Sigmoid colon (tissue), 7 donors: Measurements from ENCODE around the gene ENTPD5. TPM values are rescaled to one million over a fixed set of nuclear protein-coding genes. Genes with fewer than 3 reads are reported as not detected.

ENCODE experiments used
- DNase-seq: peaks from one replicate; pipeline ENCODE4 v3.0.0-alpha.2; 2019
- H3K27ac ChIP-seq, 4 donors: fragments of 200-600 bp; sonication (generic); one replicate each; pipeline ENCODE4 v1.5.1; 2016 to 2019; ENCODE audit warnings: mild to moderate bottlenecking in 1 of 4
- H3K27me3 ChIP-seq, 3 donors: fragments of 200-600 bp; sonication (generic); one replicate each; pipeline ENCODE4 v1.5.1; 2019; ENCODE audit warnings: mild to moderate bottlenecking in 1 of 3
- H3K36me3 ChIP-seq, 4 donors: fragments of 200-600 bp; sonication (generic); one replicate each; pipeline ENCODE4 v1.5.1; 2016 to 2019
- H3K4me1 ChIP-seq, 4 donors: fragments of 200-600 bp; sonication (generic); one replicate each; pipeline ENCODE4 v1.5.1; 2017 to 2019
- H3K4me3 ChIP-seq, 4 donors: fragments of 200-600 bp; sonication (generic); one replicate each; pipeline ENCODE4 v1.5.1; 2017 to 2019; ENCODE audit warnings: mild to moderate bottlenecking in 2 of 4, moderate library complexity in 1 of 4
- H3K9me3 ChIP-seq, 4 donors: fragments of 200-600 bp in 3 of 4; sonication (generic) in 3 of 4; one replicate each; pipeline versions ENCODE4 v1.5.1 to v1.6.1; 2013 to 2019
- CTCF ChIP-seq, 4 experiments: fragments of 450-650 bp in 3 of 4; fragments of 200-600 bp in 1 of 4; IDR thresholded peaks; one replicate each; pipeline ENCODE4 v1.5.1; 2016 to 2019; ENCODE audit warnings: antibody characterized with exemption in 4 of 4, mild to moderate bottlenecking in 3 of 4, moderate library complexity in 2 of 4
- EP300 ChIP-seq, 4 donors: sonication (generic); formaldehyde crosslinking; IDR thresholded peaks; one replicate each; pipeline ENCODE4 v1.6.1; 2017; ENCODE audit warnings: antibody characterized with exemption in 4 of 4
- POLR2A ChIP-seq, 2 donors: fragments of 450-650 bp; IDR thresholded peaks; one replicate each; pipeline ENCODE4 v1.6.1; 2016; ENCODE audit warnings: antibody characterized with exemption in 2 of 2, mild to moderate bottlenecking in 2 of 2, moderate library complexity in 2 of 2
- POLR2AphosphoS5 ChIP-seq, 4 donors: sonication (generic); formaldehyde crosslinking; IDR thresholded peaks; one replicate each; pipeline ENCODE4 v1.6.1; 2017; ENCODE audit warnings: antibody characterized with exemption in 4 of 4
- WGBS, 2 donors: extraction: QIAGEN DNeasy Blood & Tissue Kit; methylation state at CpG; one replicate each; pipeline ENCODE4 v1.1.7; 2013; 5-methylcytosine and 5-hydroxymethylcytosine counted together
- intact Hi-C: fragments of 100-400 bp; cut with DNase I; formaldehyde crosslinking; loops from one replicate; pipeline ENCODE4 v1.15.1; 2023
- polyA plus RNA-seq, 3 donors: library from polyadenylated mRNA; stranded (reverse); fragments of 200-250 nt; gene quantifications; one replicate each; pipeline ENCODE4 v1.2.3, GENCODE V29; 2013
- total RNA-seq, 4 donors: library from RNA; depleted of rRNA; stranded (reverse); fragments of >200 nt; gene quantifications; one replicate each; pipeline ENCODE4 v1.1.0, GENCODE V29; 2016
- donor health status: healthy with polysubstance abuse.
- donor health status: Bipolar disorder and iron deficiency.
- donor health status: healthy.

Gene ENTPD5
- total and polyA plus RNA-seq, 7 donors = 8.0 to 35.5 (median 11.1) TPM

- peak; percentile 98 for DNase-seq
- 0% methylated on average over 70 of the region's 70 CpGs for WGBS, 2 donors
Measured at GRCh38 chr14:73949752-73950734, 69.0 kb downstream of the ENTPD5 start, which contains the start of the genes COQ6 and FAM161B. COQ6 (plus strand) TSS chr14:73950302; CDS start chr14:73950333, 31 bp downstream. FAM161B (minus strand) TSS chr14:73950094; CDS start chr14:73950026, 68 bp downstream.

DNA sequence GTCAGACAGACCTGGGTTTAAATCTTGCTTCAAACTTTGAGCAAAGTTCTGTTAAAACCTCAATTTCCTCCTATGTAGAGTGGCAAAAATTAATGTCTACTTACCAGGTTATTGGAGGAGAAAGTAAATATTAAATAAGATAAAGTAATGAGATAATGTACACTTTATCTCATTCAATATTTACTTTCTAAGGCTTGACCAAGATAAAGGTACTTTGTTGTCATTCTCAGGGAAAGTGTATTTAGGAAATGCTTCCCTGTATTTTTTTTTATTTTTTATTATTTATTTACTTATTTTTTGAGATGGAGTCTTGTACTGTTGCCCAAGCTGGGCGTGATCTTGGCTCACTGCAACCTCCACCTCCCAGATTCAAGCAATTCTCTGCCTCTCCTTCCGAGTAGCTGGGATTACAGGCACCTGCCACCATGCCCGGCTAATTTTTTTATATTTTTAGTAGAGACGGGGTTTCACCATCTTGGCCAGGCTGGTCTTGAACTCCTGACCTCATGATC lies 73.9 kb downstream of the ENTPD5 start:
- intact Hi-C loops = no loop called here
- no peaks in the 10 kb centered on the region for H3K9me3 ChIP-seq
- H3K27me3 ChIP-seq = no peaks in the 10 kb centered on the region
- no peak overlapping the region for H3K27ac ChIP-seq
- peaks cover 8 to 57% (median 18%) of the 10 kb centered on the region in 4 donors for H3K36me3 ChIP-seq
- no peak for DNase-seq
- peaks cover 0 to 17% (median 7%) of the 10 kb centered on the region in 4 donors for H3K4me1 ChIP-seq
- H3K4me3 ChIP-seq = no peak overlapping the region
- TF ChIP-seq EP300 (IDR thresholded peaks at IDR 0.05) = no peak
- no peak for TF ChIP-seq POLR2A (IDR thresholded peaks at IDR 0.05)
- no peak for TF ChIP-seq CTCF (IDR thresholded peaks at IDR 0.05)
- no peak for TF ChIP-seq POLR2AphosphoS5 (IDR thresholded peaks at IDR 0.05)
- WGBS, 2 donors = 17 to 81% methylated on average over 4 of the region's 4 CpGs

More at GRCh38 chr14:73949752-73950734, 69.0 kb downstream of the ENTPD5 start, which contains the start of the genes COQ6 and FAM161B:
- no peaks in the 10 kb centered on the region for H3K27me3 ChIP-seq
- peak within 1 kb of the TSS; percentile 86 to 96 (median 92) for H3K27ac ChIP-seq
- H3K4me1 ChIP-seq = peaks cover 0 to 22% (median 16%) of the 10 kb centered on the region in 4 donors
- H3K9me3 ChIP-seq = no peaks in the 10 kb centered on the region
- TF ChIP-seq EP300 (IDR thresholded peaks at IDR 0.05) = no peak
- peak; percentile 73 to 92 (median 88) for TF ChIP-seq POLR2AphosphoS5 (IDR thresholded peaks at IDR 0.05)
- peak; percentile 73 to 74 for TF ChIP-seq POLR2A (IDR thresholded peaks at IDR 0.05)
- TF ChIP-seq CTCF (IDR thresholded peaks at IDR 0.05) = no peak
- peaks cover 0 to 30% (median 6%) of the 10 kb centered on the region in 4 donors for H3K36me3 ChIP-seq
- H3K4me3 ChIP-seq = peak within 1 kb of the TSS; percentile 58 to 98 (median 76)
- intact Hi-C loops = loop anchor here (1.0 to 5.0 kb wide), 3 partner anchors 63 to 87 kb away; partner anchors contain the start of gene ZNF410

GRCh38 chr14:73944432-73945158 lies 74.5 kb downstream of the ENTPD5 start:
- TF ChIP-seq CTCF (IDR thresholded peaks at IDR 0.05) (no peak), POLR2AphosphoS5 (IDR thresholded peaks at IDR 0.05) (no peak), EP300 (IDR thresholded peaks at IDR 0.05) (no peak), POLR2A (IDR thresholded peaks at IDR 0.05) (no peak)
- DNase-seq = no peak
- intact Hi-C loops = no loop called here
- H3K4me3 ChIP-seq = no peak overlapping the region
- peaks cover 0 to 17% (median 7%) of the 10 kb centered on the region in 4 donors for H3K4me1 ChIP-seq
- H3K27ac ChIP-seq = no peak overlapping the region
- WGBS, 2 donors = 23 to 78% methylated on average over 17 of the region's 17 CpGs
- no peaks in the 10 kb centered on the region for H3K9me3 ChIP-seq
- peaks cover 8 to 63% (median 19%) of the 10 kb centered on the region in 4 donors for H3K36me3 ChIP-seq
- H3K27me3 ChIP-seq = no peaks in the 10 kb centered on the region

DNA sequence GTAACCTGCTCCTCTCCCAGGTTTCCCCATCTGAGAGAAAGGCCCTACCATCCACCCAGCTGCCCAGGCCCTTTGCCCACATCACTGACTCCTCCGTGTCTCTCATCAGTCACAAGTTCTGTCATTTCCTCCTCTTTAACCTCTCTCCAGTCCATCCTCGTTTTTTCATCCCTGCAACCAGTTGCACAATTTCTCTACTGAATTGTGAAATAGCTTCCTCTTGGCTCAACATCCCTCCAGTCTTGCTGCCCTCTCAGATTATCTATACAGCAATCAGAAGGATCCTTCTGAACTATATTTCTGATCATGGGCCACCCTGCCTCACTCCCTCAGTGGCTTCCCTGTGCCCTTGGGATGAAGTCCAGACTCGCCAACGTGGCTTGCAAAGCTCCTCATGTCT lies 76.0 kb downstream of the ENTPD5 start:
- Histone ChIP-seq H3K36me3 (peaks cover 8 to 76% (median 19%) of the 10 kb centered on the region in 4 donors), H3K4me1 (peaks cover 0 to 6% (median 0%) of the 10 kb centered on the region in 4 donors), H3K27ac (no peak overlapping the region), H3K4me3 (no peak overlapping the region), H3K9me3 (no peaks in the 10 kb centered on the region), H3K27me3 (no peaks in the 10 kb centered on the region)
- intact Hi-C loops = no loop called here
- no peak for DNase-seq
- TF ChIP-seq CTCF (IDR thresholded peaks at IDR 0.05) (no peak), POLR2AphosphoS5 (IDR thresholded peaks at IDR 0.05) (no peak), POLR2A (IDR thresholded peaks at IDR 0.05) (no peak), EP300 (IDR thresholded peaks at IDR 0.05) (no peak)
- 51 to 57% methylated on average over 4 of the region's 4 CpGs for WGBS, 2 donors
